ENCODE results near the gene KCNIP1.
A peak's percentile ranks its signal among the peaks of the same experiment; 100 is the strongest.

KCNIP1 gene

DNA sequence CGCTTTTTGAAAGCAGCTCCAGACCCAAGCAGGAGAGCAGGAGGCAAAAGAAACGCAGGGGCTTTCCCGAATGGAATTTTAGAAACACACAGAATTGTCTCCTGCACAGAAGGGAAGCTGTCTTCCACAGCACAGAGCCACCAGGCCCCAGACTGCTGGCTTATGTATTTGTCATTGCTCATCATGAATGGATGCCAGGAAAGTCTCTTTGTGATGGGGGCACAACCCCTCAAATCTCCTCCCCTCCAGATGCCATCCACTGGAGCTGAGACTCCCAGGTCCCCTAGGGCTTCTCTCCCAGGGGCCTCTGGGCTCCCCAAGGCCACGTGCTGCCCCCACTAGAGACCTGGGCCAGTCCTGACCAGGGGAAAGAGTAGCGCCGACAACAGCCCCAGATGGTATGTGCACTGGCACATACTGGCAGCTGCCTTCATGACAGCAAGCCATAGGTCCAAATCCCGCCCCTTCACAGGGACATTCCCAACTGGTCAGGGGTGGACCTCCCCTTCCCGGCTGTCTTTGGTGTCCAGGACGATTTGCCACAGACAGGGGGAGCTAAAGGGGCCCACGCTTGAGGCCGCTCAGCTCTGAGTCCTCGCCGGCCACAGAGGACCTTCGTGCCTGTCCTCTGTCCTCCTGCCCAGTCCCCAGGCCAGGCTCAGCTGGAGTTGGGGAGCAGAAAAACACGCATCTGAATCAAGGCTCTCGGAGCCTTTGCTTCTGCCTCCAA is 127.8 kb downstream of the KCNIP1 start:
- no peak for DNase-seq

- no peak for DNase-seq
These were observed 128.6 kb downstream of the KCNIP1 start for GRCh38 chr5:170632266-170632984.

- peak; percentile 18 for DNase-seq
These were observed 129.1 kb downstream of the KCNIP1 start for GRCh38 chr5:170632985-170633234.

GRCh38 chr5:170633235-170634081 is 129.6 kb downstream of the KCNIP1 start:
- no peak for DNase-seq

DNA sequence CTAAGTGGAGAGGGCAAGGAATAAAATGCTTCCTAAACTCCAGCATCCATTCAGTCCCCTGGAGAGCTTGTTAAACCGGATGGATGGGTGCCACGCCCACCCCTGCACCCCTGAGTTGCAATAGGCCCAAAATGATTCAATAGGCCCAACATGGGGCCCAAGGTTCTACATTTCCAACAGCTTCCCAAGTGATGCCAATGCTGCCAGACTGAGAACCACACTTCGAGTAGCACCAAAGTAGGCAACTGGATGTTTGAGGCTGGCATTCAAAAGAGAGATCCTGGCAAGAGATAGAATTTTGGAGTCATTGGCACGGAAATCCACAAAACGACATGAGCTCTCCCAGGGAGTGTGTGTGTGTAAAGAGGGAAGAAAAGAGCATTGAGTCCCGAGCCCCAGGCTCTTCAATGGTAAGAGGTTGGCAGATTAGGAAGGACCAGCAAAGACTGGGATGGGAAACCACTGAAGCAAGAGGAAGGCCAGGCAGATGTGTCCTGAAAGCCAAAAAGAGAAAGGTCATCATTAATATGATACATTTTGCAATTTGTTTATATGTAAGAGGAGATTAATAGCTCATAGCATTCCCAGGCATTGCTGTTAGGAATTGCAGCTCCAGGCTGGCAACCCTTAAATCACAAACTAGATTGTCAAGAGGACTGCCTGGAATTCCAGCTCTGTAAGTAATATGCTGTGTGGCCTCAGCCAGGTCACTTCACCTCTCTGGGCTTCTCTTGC is 130.6 kb downstream of the KCNIP1 start:
- no peak for DNase-seq

DNA sequence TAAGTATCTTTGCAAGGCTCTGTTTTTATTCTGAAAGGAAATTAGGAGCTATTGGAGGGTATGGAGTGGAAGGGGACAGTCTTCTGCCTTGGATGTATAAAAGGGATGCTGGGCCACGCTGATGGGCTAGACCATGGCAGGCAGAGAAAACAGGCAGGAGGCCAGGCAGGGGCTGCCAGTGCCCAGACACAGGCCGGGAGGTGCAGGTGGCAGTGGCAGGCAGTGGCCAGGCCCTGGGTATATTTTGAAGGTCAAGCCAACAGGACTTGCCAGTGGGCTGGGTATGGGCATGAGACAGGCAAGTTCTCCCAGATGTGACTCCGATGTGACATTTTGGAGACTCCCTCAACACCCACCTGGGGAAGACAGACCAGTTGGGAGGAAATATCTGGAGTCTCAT is 131.9 kb downstream of the KCNIP1 start:
- DNase-seq: no peak

- DNase-seq: no peak
These were observed 132.4 kb downstream of the KCNIP1 start for GRCh38 chr5:170636206-170636605.

- no peak for DNase-seq
These were observed 133.1 kb downstream of the KCNIP1 start for GRCh38 chr5:170636801-170637477.

- no peak for DNase-seq
These were observed 134.2 kb downstream of the KCNIP1 start for GRCh38 chr5:170638051-170638450.

DNA sequence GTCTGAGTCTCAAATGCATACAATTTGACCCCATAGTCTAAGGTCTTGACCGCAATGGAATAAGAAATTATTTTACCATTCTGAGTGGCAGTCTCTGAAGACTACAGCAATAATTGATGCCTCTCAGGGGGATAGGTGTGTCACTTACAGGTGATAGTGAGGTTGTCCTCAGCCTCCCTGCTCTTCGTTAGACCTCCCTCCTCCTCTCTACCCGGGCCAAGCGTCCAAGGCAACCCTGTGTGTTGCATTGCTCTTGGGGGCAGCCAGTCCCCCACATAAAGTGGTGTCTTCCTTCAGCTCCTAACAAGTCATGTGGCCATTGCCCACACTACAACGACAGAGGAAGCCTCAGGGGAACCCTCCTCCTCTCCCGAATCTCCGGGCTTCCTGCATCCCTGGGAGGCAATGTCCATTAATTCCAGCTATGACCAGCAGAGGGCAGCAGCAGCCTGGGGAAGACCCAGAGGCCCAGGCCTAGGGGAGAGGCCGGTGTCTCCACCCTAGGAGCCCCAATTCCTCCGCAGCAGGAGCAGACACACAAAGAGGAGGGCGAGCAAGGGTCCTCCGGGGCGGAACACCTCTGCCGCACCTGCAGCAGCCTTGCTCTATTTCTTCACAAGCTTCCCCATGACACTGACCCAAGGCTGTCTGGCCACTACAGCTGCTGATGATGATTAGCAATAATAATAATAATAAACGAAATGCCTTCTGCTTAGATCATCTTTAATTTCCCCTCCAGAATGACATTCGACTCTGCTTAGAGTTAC is 134.8 kb downstream of the KCNIP1 start:
- peak; percentile 33 for DNase-seq

DNA sequence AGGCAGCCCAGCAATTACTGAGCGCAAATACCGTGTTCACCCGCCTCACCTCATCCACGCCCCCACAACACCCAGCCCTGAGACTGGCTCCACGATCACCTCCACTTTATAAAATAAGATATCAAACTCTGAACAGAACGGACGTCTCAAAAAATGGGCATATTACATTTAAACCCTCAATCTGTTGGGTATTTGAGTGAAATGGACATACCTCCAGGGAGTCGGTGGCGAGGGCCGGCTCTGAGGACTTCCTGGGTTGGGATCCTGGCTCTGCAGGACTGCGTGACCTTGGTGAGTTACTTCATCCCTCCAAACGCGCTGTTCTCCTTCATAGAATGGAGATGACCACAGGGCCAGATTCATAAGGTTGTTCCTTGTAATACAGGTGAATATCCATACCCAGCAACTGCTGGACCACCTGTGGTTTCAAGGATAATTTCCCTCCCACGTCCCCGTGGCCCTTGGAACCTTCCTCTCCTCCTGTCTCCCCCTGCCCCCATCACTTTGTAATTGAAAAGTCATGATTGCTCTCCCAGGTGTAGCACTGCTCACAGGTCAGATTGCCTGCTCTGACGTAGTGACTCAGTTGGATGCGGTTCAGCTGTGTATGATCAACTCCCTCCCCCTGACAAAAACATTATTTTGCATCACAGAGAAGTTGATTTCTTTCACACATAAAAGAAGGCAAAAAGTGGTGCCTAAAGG is 135.6 kb downstream of the KCNIP1 start:
- no peak for DNase-seq

GRCh38 chr5:170640731-170641588 is 137.1 kb downstream of the KCNIP1 start:
- DNase-seq: no peak

DNA sequence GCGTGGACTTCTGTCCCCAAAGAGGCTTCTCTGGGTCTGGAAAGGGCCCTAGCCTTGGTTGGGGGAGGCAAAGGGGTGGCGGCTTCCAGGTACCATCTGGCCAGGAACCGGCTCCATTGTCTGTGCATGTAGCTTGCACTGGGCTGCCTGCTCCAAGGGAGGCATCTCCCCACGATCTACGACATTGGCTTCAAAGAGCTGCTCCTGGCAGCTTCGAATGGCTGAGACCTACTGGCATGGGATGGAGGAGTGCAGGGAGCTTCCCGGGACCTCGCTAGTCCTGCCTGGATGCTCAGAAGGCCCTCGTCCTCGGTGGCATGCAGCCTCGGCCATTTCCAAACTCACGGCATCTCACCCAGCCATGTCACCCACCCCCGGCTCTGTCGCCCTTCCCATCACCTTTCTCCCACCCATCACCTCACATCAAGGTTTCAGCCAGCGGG is 137.8 kb downstream of the KCNIP1 start:
- DNase-seq: no peak

DNA sequence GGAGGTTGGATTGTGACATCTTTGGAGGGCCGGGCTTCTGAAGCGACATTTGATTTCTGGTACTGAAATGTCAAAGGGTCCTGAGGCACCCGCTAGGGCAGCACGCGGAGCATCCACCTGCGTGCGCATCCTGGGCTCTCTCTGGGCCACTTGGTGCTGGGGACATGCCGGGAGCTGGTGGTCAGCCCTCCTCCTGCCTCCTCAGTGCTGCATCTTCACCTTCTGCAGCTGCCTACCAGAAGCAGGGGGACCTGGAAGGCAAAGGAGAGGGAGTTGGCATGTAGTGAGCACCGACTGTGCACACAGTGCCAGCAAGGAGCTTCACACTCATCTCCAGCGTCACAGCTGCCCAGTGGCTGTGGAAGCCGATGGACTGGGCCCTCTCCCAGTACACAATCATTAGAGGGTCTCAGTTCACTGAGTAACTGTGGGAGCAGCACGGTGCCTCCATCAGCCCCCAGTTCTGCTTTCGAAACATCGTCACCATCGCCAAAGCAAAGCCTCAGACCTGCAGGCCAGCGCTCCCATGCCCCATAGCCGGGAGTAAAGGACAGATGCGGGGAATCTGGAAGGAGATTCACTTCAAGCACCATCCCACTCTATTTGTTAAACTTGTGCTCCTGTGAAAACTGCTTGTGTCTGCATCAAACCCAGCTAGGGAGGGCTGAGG is 138.4 kb downstream of the KCNIP1 start:
- no peak for DNase-seq

DNA sequence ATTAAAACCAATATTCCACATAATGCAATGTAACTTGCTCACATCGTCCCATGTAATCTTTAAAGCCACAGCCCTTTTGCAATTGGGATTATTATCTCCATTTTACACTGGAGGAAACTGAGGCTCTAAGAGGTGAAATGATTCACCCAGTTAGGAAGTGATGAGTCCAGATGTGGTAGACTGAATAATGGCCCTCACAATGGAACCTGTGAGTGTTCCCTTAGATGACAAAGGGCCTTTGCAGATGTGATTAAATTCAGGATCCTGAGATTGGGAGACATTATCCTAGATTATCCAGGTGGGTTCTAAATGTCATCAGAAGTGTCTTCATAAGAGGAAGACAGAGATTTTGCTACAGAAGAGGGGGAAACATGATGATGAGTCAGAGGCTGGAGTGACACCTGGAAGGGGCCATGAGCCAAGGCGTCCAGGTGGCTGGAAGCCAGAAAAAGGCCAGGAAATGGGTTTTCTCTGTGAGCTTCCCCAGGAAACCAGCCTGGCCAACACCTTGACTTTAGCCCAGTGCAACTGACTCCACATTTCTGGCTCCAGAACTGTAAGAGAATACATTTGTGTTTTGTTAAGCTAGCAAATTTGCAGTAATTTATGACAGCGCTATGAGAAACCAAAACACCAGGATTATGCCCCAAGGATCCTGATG is 139.1 kb downstream of the KCNIP1 start:
- DNase-seq: no peak

GRCh38 chr5:170643591-170643990 is 139.8 kb downstream of the KCNIP1 start:
- DNase-seq: no peak

GRCh38 chr5:170644501-170644900 is 140.7 kb downstream of the KCNIP1 start:
- DNase-seq: no peak

GRCh38 chr5:170648541-170648940 is 144.7 kb downstream of the KCNIP1 start:
- DNase-seq: no peak

- DNase-seq: no peak
These were observed 147.0 kb downstream of the KCNIP1 start for GRCh38 chr5:170650850-170651249.
